Measurements from ENCODE around the gene TMOD1. TPM values are rescaled to one million over a fixed set of nuclear protein-coding genes. Genes with fewer than 3 reads are reported as not detected.

Gene TMOD1
- total RNA-seq, 1 experiment from 2014 or later, result not detected

GRCh38 chr9:97531888-97532376 lies 30.5 kb downstream of the TMOD1 start:
- H3K27me3 ChIP-seq (replicated peaks), result no peaks in the 10 kb centered on the region
- no peaks in the 10 kb centered on the region for H3K36me3 ChIP-seq
- no peaks in the 10 kb centered on the region; the same call in 1 of the 2 replicates for H3K9me3 ChIP-seq (replicated peaks)
- no peak overlapping the region for H3K4me3 ChIP-seq
- H3K4me1 ChIP-seq (replicated peaks), result no peaks in the 10 kb centered on the region
- no peak for DNase-seq (ENCODE audit: low read depth in 1 of 2, low spot score in 2 of 2)
- H3K27ac ChIP-seq, result no peak overlapping the region

- no peak overlapping the region for H3K27ac ChIP-seq
- H3K36me3 ChIP-seq, result no peaks in the 10 kb centered on the region
- H3K4me3 ChIP-seq, result no peak overlapping the region
- no peaks in the 10 kb centered on the region for H3K4me1 ChIP-seq (replicated peaks)
- H3K9me3 ChIP-seq (replicated peaks), result no peaks in the 10 kb centered on the region; the same call in 1 of the 2 replicates
- H3K27me3 ChIP-seq (replicated peaks), result no peaks in the 10 kb centered on the region
- no peak for DNase-seq (ENCODE audit: low read depth in 1 of 2, low spot score in 2 of 2)
Observed at GRCh38 chr9:97534185-97534584, 32.7 kb downstream of the TMOD1 start.

- Histone ChIP-seq H3K4me3 (no peak overlapping the region), H3K36me3 (no peaks in the 10 kb centered on the region), H3K27ac (no peak overlapping the region), H3K27me3 (replicated peaks) (no peaks in the 10 kb centered on the region), H3K4me1 (replicated peaks) (no peaks in the 10 kb centered on the region), H3K9me3 (replicated peaks) (no peaks in the 10 kb centered on the region; the same call in 1 of the 2 replicates)
- DNase-seq (ENCODE audit: low read depth in 1 of 2, low spot score in 2 of 2), result no peak
Observed at GRCh38 chr9:97534961-97535594, 33.6 kb downstream of the TMOD1 start.

GRCh38 chr9:97535771-97536170 lies 34.3 kb downstream of the TMOD1 start:
- H3K36me3 ChIP-seq, result no peaks in the 10 kb centered on the region
- H3K9me3 ChIP-seq (replicated peaks), result no peaks in the 10 kb centered on the region; the same call in 1 of the 2 replicates
- no peaks in the 10 kb centered on the region for H3K27me3 ChIP-seq (replicated peaks)
- DNase-seq (ENCODE audit: low read depth in 1 of 2, low spot score in 2 of 2), result no peak
- no peaks in the 10 kb centered on the region for H3K4me1 ChIP-seq (replicated peaks)
- H3K4me3 ChIP-seq, result no peak overlapping the region
- no peak overlapping the region for H3K27ac ChIP-seq

- Histone ChIP-seq H3K4me3 (no peak overlapping the region), H3K4me1 (replicated peaks) (no peaks in the 10 kb centered on the region), H3K36me3 (no peaks in the 10 kb centered on the region), H3K27me3 (replicated peaks) (no peaks in the 10 kb centered on the region), H3K27ac (no peak overlapping the region), H3K9me3 (replicated peaks) (no peaks in the 10 kb centered on the region; the same call in 1 of the 2 replicates)
- no peak for DNase-seq (ENCODE audit: low read depth in 1 of 2, low spot score in 2 of 2)
Observed at GRCh38 chr9:97536480-97536879, 35.0 kb downstream of the TMOD1 start.

GRCh38 chr9:97543561-97543960 lies 42.1 kb downstream of the TMOD1 start:
- DNase-seq (ENCODE audit: low read depth in 1 of 2, low spot score in 2 of 2), result no peak
- no peak overlapping the region for H3K27ac ChIP-seq
- H3K9me3 ChIP-seq (replicated peaks), result no peaks in the 10 kb centered on the region
- no peaks in the 10 kb centered on the region for H3K4me1 ChIP-seq (replicated peaks)
- H3K36me3 ChIP-seq, result no peaks in the 10 kb centered on the region
- no peaks in the 10 kb centered on the region for H3K27me3 ChIP-seq (replicated peaks)
- no peak overlapping the region for H3K4me3 ChIP-seq

GRCh38 chr9:97545486-97545885 lies 44.0 kb downstream of the TMOD1 start:
- H3K27ac ChIP-seq, result no peak overlapping the region
- H3K9me3 ChIP-seq (replicated peaks), result no peaks in the 10 kb centered on the region
- no peak overlapping the region for H3K4me3 ChIP-seq
- DNase-seq (ENCODE audit: low read depth in 1 of 2, low spot score in 2 of 2), result no peak
- H3K4me1 ChIP-seq (replicated peaks), result no peaks in the 10 kb centered on the region
- H3K27me3 ChIP-seq (replicated peaks), result no peaks in the 10 kb centered on the region
- H3K36me3 ChIP-seq, result no peaks in the 10 kb centered on the region

GRCh38 chr9:97547098-97547829 lies 45.8 kb downstream of the TMOD1 start:
- Histone ChIP-seq H3K36me3 (no peaks in the 10 kb centered on the region), H3K4me3 (no peak overlapping the region), H3K27ac (no peak overlapping the region), H3K4me1 (replicated peaks) (no peaks in the 10 kb centered on the region), H3K9me3 (replicated peaks) (no peaks in the 10 kb centered on the region), H3K27me3 (replicated peaks) (no peaks in the 10 kb centered on the region)
- no peak for DNase-seq (ENCODE audit: low read depth in 1 of 2, low spot score in 2 of 2)

GRCh38 chr9:97548379-97548778 lies 46.9 kb downstream of the TMOD1 start:
- Histone ChIP-seq H3K4me3 (no peak overlapping the region), H3K36me3 (no peaks in the 10 kb centered on the region), H3K27ac (no peak overlapping the region)

GRCh38 chr9:97548819-97549540 lies 47.5 kb downstream of the TMOD1 start:
- H3K4me1 ChIP-seq (replicated peaks), result no peaks in the 10 kb centered on the region
- no peak overlapping the region for H3K27ac ChIP-seq
- no peak overlapping the region for H3K4me3 ChIP-seq
- H3K27me3 ChIP-seq (replicated peaks), result no peaks in the 10 kb centered on the region; the same call in 1 of the 2 replicates
- H3K36me3 ChIP-seq, result no peaks in the 10 kb centered on the region
- no peaks in the 10 kb centered on the region for H3K9me3 ChIP-seq (replicated peaks)
- DNase-seq (ENCODE audit: low read depth in 1 of 2, low spot score in 2 of 2), result no peak

More at GRCh38 chr9:97548379-97548778, 46.9 kb downstream of the TMOD1 start:
- no peaks in the 10 kb centered on the region; the same call in 1 of the 2 replicates for H3K27me3 ChIP-seq (replicated peaks)
- no peaks in the 10 kb centered on the region for H3K4me1 ChIP-seq (replicated peaks)
- no peaks in the 10 kb centered on the region for H3K9me3 ChIP-seq (replicated peaks)
- DNase-seq (ENCODE audit: low read depth in 1 of 2, low spot score in 2 of 2), result no peak

- Histone ChIP-seq H3K27me3 (replicated peaks) (no peaks in the 10 kb centered on the region; the same call in 1 of the 2 replicates), H3K4me3 (no peak overlapping the region)
- no peak for DNase-seq (ENCODE audit: low read depth in 1 of 2, low spot score in 2 of 2)
Observed at GRCh38 chr9:97550386-97550785, 48.9 kb downstream of the TMOD1 start.

GRCh38 chr9:97551308-97551707 lies 49.8 kb downstream of the TMOD1 start:
- Histone ChIP-seq H3K9me3 (replicated peaks) (no peaks in the 10 kb centered on the region), H3K4me1 (replicated peaks) (no peaks in the 10 kb centered on the region), H3K27me3 (replicated peaks) (no peaks in the 10 kb centered on the region; the same call in none of the 2 replicates), H3K36me3 (no peaks in the 10 kb centered on the region), H3K27ac (no peak overlapping the region), H3K4me3 (no peak overlapping the region)
- DNase-seq (ENCODE audit: low read depth in 1 of 2, low spot score in 2 of 2), result no peak

More at GRCh38 chr9:97550386-97550785, 48.9 kb downstream of the TMOD1 start:
- Histone ChIP-seq H3K27ac (no peak overlapping the region), H3K36me3 (no peaks in the 10 kb centered on the region), H3K4me1 (replicated peaks) (no peaks in the 10 kb centered on the region), H3K9me3 (replicated peaks) (no peaks in the 10 kb centered on the region)

GRCh38 chr9:97553141-97553540 lies 51.7 kb downstream of the TMOD1 start:
- H3K27me3 ChIP-seq (replicated peaks), result no peaks in the 10 kb centered on the region; the same call in none of the 2 replicates
- H3K4me3 ChIP-seq, result no peak overlapping the region
- no peak for DNase-seq (ENCODE audit: low read depth in 1 of 2, low spot score in 2 of 2)
- H3K36me3 ChIP-seq, result no peaks in the 10 kb centered on the region
- no peaks in the 10 kb centered on the region for H3K4me1 ChIP-seq (replicated peaks)
- H3K27ac ChIP-seq, result no peak overlapping the region
- no peaks in the 10 kb centered on the region for H3K9me3 ChIP-seq (replicated peaks)

Data from SJSA1 (cell line).